OCI-LY7 (cell line): ENCODE measurements around the gene UFSP1.

Experiments
- EZH2phosphoT487 ChIP-seq: fragments of 200-600 bp; sonication (generic); IDR thresholded peaks from 2 replicates; pipeline ENCODE4 v1.6.1; 2018; ENCODE audit warnings: low read depth, borderline replicate concordance, mild to moderate bottlenecking, mixed run types, antibody characterized with exemption, low read length, moderate library complexity, mixed read lengths
- TF ChIP-seq, protein P1 (sequence below): fragments of 200-600 bp; sonication (generic); conservative IDR thresholded peaks from 2 replicates; pipeline ENCODE4 v1.5.1; 2014; ENCODE audit warnings: mild to moderate bottlenecking, antibody characterized with exemption, low read length, moderate library complexity, mixed read lengths

DNA sequence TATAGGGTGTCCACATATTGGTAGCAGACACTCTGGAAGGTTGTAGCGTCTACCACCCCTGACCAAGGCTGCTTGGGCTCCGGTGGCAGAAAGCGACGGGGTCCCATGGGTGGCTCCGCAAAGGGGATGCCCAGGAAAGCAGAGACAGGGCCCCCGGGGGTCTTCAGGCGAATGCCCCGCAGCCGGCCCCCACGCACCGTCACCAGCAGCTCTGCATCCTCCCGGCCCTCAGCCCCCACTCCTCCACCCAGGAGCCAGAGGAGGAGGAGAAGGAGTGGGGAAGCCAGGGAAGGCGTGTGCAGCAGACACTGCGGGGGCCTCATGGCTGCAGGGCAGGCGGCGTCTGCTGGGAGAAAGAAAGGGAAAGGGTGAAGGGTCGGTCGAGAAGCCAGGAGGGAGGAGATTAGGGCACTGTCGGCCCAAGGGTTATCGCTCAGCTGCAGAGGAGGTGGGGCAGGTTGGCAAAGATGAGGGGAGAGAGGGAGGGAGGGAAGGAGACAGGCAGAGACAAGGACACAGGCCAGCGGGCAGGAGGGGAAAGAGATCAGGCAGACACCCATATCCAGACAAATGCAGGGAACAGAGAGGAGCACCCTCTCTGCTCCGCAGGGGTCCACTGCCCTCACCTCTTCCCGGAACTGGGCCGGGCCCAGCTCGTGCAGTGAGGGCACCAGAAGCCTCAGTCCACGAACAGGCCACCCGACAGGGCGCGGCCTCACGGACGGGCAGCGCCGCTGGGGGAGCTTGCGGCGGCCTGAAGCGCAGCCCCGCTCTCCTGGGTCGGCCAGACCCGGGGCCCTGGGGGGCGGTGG lies 4.6 kb upstream of the UFSP1 start:
- TF ChIP-seq, protein P1, sequence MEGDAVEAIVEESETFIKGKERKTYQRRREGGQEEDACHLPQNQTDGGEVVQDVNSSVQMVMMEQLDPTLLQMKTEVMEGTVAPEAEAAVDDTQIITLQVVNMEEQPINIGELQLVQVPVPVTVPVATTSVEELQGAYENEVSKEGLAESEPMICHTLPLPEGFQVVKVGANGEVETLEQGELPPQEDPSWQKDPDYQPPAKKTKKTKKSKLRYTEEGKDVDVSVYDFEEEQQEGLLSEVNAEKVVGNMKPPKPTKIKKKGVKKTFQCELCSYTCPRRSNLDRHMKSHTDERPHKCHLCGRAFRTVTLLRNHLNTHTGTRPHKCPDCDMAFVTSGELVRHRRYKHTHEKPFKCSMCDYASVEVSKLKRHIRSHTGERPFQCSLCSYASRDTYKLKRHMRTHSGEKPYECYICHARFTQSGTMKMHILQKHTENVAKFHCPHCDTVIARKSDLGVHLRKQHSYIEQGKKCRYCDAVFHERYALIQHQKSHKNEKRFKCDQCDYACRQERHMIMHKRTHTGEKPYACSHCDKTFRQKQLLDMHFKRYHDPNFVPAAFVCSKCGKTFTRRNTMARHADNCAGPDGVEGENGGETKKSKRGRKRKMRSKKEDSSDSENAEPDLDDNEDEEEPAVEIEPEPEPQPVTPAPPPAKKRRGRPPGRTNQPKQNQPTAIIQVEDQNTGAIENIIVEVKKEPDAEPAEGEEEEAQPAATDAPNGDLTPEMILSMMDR = no peak
- no peak for TF ChIP-seq EZH2phosphoT487
